ENCODE data around the gene FAH. TPM values are rescaled to one million over a fixed set of nuclear protein-coding genes. Genes with fewer than 3 reads are reported as not detected.

The FAH gene
- total and polyA plus RNA-seq, 9 of the 15 experiments (the other 6 are each of a cell fraction or from before 2014, with no cell fraction given), result 66.8 to 310 (median 103) TPM

DNA sequence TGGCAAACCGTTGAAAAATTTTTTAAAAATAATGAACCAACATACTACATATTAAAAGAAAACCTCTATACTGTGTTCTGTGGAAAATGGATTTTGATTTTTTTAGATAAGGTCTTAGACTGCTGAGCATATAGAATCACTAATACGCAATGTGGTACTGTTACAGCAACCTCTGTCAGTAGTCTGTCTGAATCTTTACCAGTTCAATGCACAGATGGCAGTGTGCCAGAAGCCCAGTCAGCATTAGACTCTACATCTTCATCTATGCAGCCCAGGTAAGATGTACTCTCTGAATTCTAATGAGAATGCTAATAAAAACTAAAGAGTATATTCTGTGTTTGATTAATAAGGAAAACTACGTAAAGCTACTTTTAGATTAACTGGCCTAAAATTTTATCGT lies 31.3 kb upstream of the FAH start:
- no TSS peak for BruUV-seq (replicated peaks)
- Histone ChIP-seq H3K79me2 (ENCODE audit: control insufficient read depth, insufficient read depth, low read length) (peaks cover 32% of the 10 kb centered on the region; the same call in 2 of the 3 replicates), H3K27ac (ENCODE audit: extremely low read depth, low read depth, low read length) (no peak overlapping the region), H3K4me2 (ENCODE audit: insufficient read depth, low read length) (no peak overlapping the region), H3K9ac (ENCODE audit: insufficient read depth in 1 of 2, low read depth in 2 of 2, low read length in 2 of 2) (no peak overlapping the region), H3K36me3 (ENCODE audit: control insufficient read depth, insufficient read depth, low read length) (peaks cover 43% of the 10 kb centered on the region), H3K9me1 (ENCODE audit: control insufficient read depth, insufficient read depth, low read length) (no peaks in the 10 kb centered on the region), H3K4me3 (no peak overlapping the region), H3K4me1 (replicated peaks in 1 of 2; ENCODE audit: control insufficient read depth in 2 of 2, insufficient read depth in 2 of 2, low read length in 2 of 2) (no peaks in the 10 kb centered on the region; a peak in 1 of 5 replicates), H3K9me3 (replicated peaks; ENCODE audit: control insufficient read depth, insufficient read depth, low read depth, low read length) (no peaks in the 10 kb centered on the region), H3K27me3 (ENCODE audit: control insufficient read depth in 2 of 2, insufficient read depth in 2 of 2, low read length in 2 of 2) (no peaks in the 10 kb centered on the region), H2AFZ (ENCODE audit: low read depth, low read length) (no peak overlapping the region), H4K20me1 (replicated peaks; ENCODE audit: control insufficient read depth, insufficient read depth, low read length) (no peaks in the 10 kb centered on the region)
- POLR2A ChIA-PET, result no interaction called here
- WGBS (ENCODE audit: insufficient coverage, low coverage, missing lambda C conversion rate), result 94% methylated on average over 4 of the region's 4 CpGs
- FAIRE-seq (no peak), DNase-seq (ENCODE audit: extremely low read depth in 1 of 4, low spot score in 3 of 4) (peak in 1 of 4 experiments; percentile 38), ATAC-seq (no peak)
- CTCF ChIA-PET (ENCODE audit: low intra/inter-chr PET ratio), result no interaction called here
- in situ Hi-C loops (cut with MboI) (no loop called here), intact Hi-C loops (cut with micrococcal nuclease) (no loop called here)
- TF ChIP-seq NFIC (IDR thresholded peaks at IDR 0.05), result peak; percentile 87
- no peak for TF ChIP-seq ZNF766 (CRISPR knock-in tag; conservative IDR thresholded peaks at IDR 0.05)

- CTCF ChIA-PET (ENCODE audit: low intra/inter-chr PET ratio), result no interaction called here
- TF ChIP-seq CBX5 (IDR thresholded peaks at IDR 0.05; ENCODE audit: borderline replicate concordance, low read depth) (no peak), HNRNPL (IDR thresholded peaks at IDR 0.05; ENCODE audit: low read depth, low read length) (no peak), SMAD2 (IDR thresholded peaks at IDR 0.05; ENCODE audit: low read depth, low read length) (no peak), JUN (IDR thresholded peaks at IDR 0.05; ENCODE audit: borderline replicate concordance, low read depth, low read length) (no peak), JUN (CRISPR knock-in tag; IDR thresholded peaks at IDR 0.05; ENCODE audit: borderline replicate concordance) (no peak), ZNF507 (tag; conservative IDR thresholded peaks at IDR 0.05) (no peak), CCAR2 (IDR thresholded peaks at IDR 0.05; ENCODE audit: low read depth, low read length) (no peak), LCOR (CRISPR knock-in tag; IDR thresholded peaks at IDR 0.05) (no peak)
- TF ChIP-seq, protein P1, sequence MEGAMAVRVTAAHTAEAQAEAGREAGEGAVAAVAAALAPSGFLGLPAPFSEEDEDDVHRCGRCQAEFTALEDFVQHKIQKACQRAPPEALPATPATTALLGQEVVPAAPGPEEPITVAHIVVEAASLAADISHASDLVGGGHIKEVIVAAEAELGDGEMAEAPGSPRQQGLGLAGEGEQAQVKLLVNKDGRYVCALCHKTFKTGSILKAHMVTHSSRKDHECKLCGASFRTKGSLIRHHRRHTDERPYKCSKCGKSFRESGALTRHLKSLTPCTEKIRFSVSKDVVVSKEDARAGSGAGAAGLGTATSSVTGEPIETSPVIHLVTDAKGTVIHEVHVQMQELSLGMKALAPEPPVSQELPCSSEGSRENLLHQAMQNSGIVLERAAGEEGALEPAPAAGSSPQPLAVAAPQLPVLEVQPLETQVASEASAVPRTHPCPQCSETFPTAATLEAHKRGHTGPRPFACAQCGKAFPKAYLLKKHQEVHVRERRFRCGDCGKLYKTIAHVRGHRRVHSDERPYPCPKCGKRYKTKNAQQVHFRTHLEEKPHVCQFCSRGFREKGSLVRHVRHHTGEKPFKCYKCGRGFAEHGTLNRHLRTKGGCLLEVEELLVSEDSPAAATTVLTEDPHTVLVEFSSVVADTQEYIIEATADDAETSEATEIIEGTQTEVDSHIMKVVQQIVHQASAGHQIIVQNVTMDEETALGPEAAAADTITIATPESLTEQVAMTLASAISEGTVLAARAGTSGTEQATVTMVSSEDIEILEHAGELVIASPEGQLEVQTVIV (CRISPR knock-in tag; IDR thresholded peaks at IDR 0.05; ENCODE audit: borderline replicate concordance), result no peak
- TF ChIP-seq, protein P2, sequence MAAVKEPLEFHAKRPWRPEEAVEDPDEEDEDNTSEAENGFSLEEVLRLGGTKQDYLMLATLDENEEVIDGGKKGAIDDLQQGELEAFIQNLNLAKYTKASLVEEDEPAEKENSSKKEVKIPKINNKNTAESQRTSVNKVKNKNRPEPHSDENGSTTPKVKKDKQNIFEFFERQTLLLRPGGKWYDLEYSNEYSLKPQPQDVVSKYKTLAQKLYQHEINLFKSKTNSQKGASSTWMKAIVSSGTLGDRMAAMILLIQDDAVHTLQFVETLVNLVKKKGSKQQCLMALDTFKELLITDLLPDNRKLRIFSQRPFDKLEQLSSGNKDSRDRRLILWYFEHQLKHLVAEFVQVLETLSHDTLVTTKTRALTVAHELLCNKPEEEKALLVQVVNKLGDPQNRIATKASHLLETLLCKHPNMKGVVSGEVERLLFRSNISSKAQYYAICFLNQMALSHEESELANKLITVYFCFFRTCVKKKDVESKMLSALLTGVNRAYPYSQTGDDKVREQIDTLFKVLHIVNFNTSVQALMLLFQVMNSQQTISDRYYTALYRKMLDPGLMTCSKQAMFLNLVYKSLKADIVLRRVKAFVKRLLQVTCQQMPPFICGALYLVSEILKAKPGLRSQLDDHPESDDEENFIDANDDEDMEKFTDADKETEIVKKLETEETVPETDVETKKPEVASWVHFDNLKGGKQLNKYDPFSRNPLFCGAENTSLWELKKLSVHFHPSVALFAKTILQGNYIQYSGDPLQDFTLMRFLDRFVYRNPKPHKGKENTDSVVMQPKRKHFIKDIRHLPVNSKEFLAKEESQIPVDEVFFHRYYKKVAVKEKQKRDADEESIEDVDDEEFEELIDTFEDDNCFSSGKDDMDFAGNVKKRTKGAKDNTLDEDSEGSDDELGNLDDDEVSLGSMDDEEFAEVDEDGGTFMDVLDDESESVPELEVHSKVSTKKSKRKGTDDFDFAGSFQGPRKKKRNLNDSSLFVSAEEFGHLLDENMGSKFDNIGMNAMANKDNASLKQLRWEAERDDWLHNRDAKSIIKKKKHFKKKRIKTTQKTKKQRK (IDR thresholded peaks at IDR 0.05; ENCODE audit: borderline replicate concordance, low read depth, low read length), result no peak
These were observed 29.8 kb upstream of the FAH start for GRCh38 chr15:80123034-80123433.

More at GRCh38 chr15:80123034-80123433, 29.8 kb upstream of the FAH start:
- H3K9ac ChIP-seq (ENCODE audit: insufficient read depth in 1 of 2, low read depth in 2 of 2, low read length in 2 of 2), result no peak overlapping the region
- no peaks in the 10 kb centered on the region for H3K9me1 ChIP-seq (ENCODE audit: control insufficient read depth, insufficient read depth, low read length)
- H3K27ac ChIP-seq (ENCODE audit: extremely low read depth, low read depth, low read length), result no peak overlapping the region
- H3K4me3 ChIP-seq, result no peak overlapping the region
- H3K27me3 ChIP-seq (ENCODE audit: control insufficient read depth in 2 of 2, insufficient read depth in 2 of 2, low read length in 2 of 2), result no peaks in the 10 kb centered on the region
- in situ Hi-C loops (cut with MboI) (no loop called here), intact Hi-C loops (cut with micrococcal nuclease) (no loop called here)
- peaks cover 22% of the 10 kb centered on the region; the same call in 1 of the 3 replicates for H3K79me2 ChIP-seq (ENCODE audit: control insufficient read depth, insufficient read depth, low read length)
- H3K4me1 ChIP-seq (replicated peaks in 1 of 2; ENCODE audit: control insufficient read depth in 2 of 2, insufficient read depth in 2 of 2, low read length in 2 of 2), result no peaks in the 10 kb centered on the region; a peak in 1 of 5 replicates
- ATAC-seq (no peak), DNase-seq (ENCODE audit: extremely low read depth in 1 of 4, low spot score in 3 of 4) (no peak), FAIRE-seq (no peak)
- H3K9me3 ChIP-seq (replicated peaks; ENCODE audit: control insufficient read depth, insufficient read depth, low read depth, low read length), result no peaks in the 10 kb centered on the region
- H4K20me1 ChIP-seq (replicated peaks; ENCODE audit: control insufficient read depth, insufficient read depth, low read length), result no peaks in the 10 kb centered on the region
- no peak overlapping the region for H2AFZ ChIP-seq (ENCODE audit: low read depth, low read length)
- POLR2A ChIA-PET, result no interaction called here
- 96% methylated on average over 6 of the region's 6 CpGs for WGBS (ENCODE audit: insufficient coverage, low coverage, missing lambda C conversion rate)
- H3K36me3 ChIP-seq (ENCODE audit: control insufficient read depth, insufficient read depth, low read length), result peaks cover 45% of the 10 kb centered on the region
- no TSS peak for BruUV-seq (replicated peaks)
- no peak overlapping the region for H3K4me2 ChIP-seq (ENCODE audit: insufficient read depth, low read length)

All from K562 (cell line).